Subcutaneous adipose tissue (tissue), 4 donors: ENCODE results near the gene WWC1. TPM values are rescaled to one million over a fixed set of nuclear protein-coding genes. Genes with fewer than 3 reads are reported as not detected.

Source experiments
- total RNA-seq, 4 donors: library from RNA; depleted of rRNA; stranded (reverse); fragments of >200 nt; gene quantifications; one replicate each; pipeline ENCODE4 v1.1.0, GENCODE V29; 2016
- TF ChIP-seq, protein P1 (sequence below): fragments of 450-650 bp; IDR thresholded peaks from one replicate; pipeline ENCODE4 v1.5.1; 2016; ENCODE audit warnings: low read depth, mild to moderate bottlenecking, control low read depth, antibody characterized with exemption, moderate library complexity

The WWC1 gene
- total RNA-seq, 4 donors from 2014 or later, result 0.34 to 5.1 (median 1.1) TPM; not detected in 1

- TF ChIP-seq, protein P1, sequence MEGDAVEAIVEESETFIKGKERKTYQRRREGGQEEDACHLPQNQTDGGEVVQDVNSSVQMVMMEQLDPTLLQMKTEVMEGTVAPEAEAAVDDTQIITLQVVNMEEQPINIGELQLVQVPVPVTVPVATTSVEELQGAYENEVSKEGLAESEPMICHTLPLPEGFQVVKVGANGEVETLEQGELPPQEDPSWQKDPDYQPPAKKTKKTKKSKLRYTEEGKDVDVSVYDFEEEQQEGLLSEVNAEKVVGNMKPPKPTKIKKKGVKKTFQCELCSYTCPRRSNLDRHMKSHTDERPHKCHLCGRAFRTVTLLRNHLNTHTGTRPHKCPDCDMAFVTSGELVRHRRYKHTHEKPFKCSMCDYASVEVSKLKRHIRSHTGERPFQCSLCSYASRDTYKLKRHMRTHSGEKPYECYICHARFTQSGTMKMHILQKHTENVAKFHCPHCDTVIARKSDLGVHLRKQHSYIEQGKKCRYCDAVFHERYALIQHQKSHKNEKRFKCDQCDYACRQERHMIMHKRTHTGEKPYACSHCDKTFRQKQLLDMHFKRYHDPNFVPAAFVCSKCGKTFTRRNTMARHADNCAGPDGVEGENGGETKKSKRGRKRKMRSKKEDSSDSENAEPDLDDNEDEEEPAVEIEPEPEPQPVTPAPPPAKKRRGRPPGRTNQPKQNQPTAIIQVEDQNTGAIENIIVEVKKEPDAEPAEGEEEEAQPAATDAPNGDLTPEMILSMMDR, result no peak
These were observed 61.9 kb downstream of the WWC1 start for GRCh38 chr5:168353216-168353957.

- TF ChIP-seq, protein P1, result no peak
These were observed 63.0 kb downstream of the WWC1 start for GRCh38 chr5:168354397-168354796.

DNA sequence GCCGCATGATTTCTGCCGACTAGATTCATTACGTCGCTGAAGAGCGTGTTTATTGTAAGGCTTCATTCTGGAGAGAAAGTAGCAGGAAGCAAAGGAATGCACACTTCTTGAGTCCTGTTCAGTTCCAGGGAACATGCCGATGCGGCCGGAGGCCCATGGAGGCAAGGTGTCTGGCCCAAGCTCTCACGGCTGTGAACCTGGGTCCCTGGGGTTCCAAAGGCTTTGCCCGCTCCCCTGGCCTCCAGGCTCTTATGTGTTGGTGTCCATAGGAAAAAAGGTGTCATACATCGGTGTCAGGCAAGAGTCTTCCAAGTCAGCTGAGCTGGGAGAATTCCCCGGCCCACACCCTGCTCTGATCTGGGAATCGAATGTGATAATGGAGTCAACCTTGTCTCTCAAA is 64.7 kb downstream of the WWC1 start:
- TF ChIP-seq, protein P1, result no peak

DNA sequence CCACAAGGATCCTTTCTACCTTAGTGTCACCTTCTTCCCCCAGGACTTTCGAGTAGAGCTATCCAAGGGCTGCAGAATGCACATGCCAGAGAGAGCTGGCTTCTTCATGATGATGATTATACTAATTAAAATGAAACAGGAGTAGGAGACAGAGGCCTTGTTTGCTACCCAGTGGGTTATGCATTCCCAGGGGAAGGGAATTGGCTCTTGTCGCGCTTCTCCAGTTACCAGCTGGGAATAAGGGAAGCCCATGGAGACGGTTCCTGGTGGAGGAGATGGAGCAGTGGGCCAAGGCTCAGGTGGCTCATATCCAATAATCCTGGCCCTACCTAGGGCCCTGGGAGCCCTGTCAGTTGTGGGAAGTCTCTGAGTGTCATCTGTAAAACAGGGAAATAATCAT is 65.1 kb downstream of the WWC1 start:
- TF ChIP-seq, protein P1, result no peak

- TF ChIP-seq, protein P1, result no peak
These were observed 66.4 kb downstream of the WWC1 start for GRCh38 chr5:168357876-168358275.

GRCh38 chr5:168359820-168360460 is 68.5 kb downstream of the WWC1 start:
- TF ChIP-seq, protein P1, result no peak

DNA sequence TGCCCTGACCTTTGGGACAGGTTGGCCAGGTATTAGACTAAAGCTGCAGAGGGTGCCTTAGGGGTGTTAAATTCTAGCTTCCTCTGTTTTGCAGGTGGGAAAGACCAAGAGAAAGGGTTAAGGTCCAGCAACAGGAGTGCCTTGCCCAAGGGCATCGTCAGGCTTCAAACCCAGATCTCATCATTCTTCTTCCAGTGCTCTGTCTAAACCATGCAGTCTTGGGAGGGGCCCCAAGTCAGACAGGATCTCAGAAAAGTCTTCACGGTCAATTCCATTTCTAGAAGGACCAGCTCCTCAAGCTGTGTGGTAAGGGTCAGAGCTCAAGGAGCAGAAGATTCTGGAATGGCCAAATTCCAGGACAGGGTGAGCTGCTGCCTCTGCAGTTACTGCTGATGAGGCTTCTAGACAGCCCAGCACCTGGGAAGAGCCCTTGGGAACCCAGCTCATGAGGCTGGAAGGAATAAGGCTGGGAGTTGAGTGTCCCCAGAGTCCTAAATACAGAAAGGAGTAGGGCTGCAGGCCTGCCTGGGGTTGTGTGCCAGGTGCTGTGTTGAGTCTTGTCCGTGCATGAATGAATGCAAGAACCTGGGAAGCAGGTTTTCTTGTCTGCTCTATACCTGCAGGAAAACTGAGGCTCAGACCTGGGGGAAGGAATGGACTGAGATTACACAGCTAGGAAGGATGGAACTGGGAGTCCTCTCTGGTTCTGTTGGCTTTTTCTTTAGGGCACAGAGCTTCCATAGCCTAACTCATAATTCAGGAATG is 69.3 kb downstream of the WWC1 start:
- TF ChIP-seq, protein P1, result no peak
